NCI-H526 (cell line): ENCODE results near the gene ST3GAL6.

Source experiments
- DNase-seq, 2 experiments: peaks; one replicate each; lab custom pipeline; 2025; lab: John Stamatoyannopoulos, UW

ST3GAL6 gene

DNA sequence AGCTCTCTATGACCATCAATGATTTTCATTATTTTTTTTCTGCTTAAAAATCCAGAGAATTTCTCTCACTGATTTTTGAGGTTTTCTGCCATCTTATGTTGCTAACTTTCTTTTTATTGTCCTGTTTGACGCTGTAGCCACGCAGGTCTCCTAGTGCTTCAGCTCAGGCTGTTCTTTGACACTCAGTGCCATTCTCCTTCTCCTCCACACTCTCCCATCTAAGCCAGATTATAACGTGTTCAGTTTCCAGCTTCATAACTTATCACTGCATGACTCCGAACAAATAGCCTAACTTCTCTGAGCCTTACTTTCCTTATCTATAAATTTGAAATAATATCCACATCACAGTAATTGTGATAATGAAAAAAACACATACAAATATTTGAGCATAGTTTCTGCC lies 22.8 kb upstream of the ST3GAL6 start:
- DNase-seq, result no peak

DNA sequence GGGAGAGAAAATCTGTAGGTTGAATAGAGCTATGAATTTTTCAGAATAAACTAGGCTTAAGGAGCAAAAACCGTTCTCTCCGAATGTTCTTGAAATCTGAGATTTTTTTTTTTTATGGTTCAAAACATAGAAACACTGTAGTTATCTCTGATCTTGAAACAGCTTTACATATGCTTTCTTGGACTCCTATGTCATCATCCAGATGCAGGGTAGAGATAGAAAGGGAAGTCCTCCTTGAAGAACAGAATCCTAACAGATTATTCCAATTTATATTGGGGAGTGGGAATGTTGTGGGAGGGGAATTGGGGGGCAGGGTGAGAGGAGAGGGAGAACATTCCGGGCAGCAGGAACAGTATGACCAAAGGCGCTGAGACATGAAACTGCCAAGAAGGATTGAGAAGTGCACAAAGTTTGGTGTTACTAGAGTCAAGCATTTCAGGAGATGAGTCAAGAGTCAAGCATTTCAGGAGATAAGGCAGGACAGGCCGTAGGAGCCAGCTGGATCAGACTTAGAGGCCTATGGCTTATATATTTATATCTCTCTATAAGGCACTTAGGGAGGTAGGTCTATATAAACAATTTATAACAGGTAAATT lies 21.9 kb upstream of the ST3GAL6 start:
- no peak for DNase-seq

DNA sequence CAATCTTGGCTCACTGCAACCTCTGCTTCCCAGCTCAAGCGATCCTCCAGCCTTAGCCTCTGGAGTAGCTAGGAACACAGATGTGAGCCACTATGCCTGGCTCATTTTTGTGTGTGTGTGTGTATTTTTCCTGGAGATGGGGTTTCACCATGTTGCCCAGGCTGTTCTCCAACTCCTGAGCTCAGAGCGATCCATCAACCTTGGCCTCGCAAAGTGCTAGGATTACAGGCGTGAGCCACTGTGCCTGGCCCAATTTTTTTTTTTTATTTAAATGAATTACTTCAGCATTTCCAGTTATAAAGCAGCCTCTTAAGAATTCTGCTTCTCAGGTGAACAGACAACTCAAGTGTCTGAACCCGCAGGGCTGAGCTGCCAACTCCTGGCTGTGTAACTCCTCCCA lies 20.1 kb upstream of the ST3GAL6 start:
- DNase-seq, result no peak

DNA sequence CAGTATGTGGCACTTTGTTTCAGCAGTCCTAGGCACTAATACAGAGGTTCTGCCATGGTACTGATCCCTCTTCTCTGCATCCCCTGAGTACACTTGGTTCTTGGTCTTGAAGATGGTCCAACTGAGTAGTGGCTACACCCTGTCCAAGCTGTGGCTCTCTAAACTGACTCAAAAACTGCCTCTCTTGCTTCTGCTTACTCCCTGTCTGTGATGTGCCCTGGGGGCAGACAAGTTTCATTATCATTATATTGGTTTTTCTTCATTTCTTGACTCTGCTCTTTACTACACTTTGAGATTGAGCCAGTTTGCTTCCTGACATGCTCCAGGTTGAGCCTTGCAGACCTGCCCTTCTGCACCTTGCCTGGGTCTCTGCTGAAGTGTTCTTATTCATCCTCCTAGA lies 18.9 kb upstream of the ST3GAL6 start:
- no peak for DNase-seq

DNA sequence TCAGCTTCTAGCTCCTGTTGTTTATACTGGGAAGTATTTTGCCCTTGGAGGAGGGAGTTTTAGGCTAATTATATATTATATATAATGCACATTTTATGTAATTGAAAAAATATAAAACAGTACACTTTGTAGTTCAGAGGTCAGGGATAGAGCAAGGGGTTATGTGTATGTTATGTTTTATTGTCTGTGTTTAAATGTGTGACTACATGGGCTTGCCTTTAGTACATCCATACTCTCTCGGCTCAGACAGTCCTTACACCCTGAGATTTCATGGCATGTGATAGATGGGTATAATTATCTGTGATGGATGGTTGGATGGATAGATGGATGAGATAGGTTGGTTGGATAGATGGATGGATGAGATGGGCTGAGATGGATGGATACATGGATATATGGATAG lies 17.4 kb upstream of the ST3GAL6 start:
- DNase-seq, result no peak

DNA sequence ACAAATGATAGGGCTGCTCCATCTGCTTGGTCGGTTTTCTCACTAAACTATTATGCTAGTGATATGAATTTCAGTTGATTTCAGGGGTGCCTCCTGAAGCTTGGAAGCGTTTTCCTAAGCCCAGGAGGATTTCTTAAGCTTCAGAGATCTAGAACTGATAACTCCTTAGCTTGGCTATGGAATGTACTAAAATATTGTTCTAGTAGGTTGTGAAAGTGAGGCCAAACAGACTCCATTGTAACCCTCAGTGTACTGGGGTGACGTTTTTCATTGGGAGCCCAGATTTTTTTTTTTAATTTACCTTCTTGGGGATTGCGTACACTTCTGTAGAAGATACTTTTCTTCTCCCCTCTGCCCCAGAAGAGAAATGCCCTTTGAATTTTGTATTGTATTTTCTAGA lies 17.0 kb upstream of the ST3GAL6 start:
- no peak for DNase-seq

DNA sequence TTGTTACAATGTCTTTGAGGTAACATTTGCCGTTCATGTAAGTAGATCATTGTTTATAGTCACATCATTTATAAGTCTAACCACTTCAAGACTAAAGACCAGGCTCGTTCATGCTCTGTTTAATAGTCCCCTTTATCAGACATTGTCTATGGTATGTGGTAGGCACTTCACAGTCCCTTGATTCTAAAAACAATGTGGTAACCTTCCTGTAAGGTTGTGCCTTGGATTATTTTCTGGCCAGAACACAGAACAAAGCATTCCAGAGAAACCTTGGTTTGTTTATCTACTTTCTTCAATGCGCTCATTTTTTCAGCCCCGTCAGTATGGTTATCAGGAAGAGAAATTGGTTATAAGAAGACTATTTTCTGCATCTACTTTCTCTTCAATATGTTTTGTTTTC lies 16.3 kb upstream of the ST3GAL6 start:
- DNase-seq, result no peak

DNA sequence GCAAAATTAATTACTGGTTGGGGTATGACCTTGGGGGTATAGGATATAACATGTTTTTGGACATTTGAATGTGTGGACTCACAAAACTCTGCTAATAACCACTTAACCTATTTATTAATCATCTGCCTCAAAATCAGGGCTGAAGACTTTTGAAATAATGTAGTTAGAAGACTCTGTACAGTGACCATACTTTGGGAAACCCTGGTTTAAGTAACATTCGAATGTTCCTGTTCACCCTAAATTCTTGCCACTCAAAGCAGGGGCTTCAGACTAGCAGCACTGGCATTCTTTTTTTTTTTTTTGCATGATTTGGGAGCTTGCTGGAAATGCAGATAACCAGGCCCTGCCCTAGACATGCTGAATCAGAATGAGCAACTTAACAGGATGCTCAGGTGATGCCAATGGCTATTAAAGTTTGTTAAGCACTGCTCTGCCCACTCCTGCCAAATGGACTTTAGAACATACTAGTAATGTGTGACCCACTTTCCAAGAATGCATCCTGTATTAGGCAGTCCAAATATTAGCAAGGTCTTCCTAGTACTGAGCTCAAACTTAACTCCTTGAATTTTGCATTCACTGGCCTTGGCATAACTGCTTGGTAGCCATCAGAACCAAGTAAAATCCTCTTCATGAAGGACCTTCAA lies 12.7 kb upstream of the ST3GAL6 start:
- no peak for DNase-seq

DNA sequence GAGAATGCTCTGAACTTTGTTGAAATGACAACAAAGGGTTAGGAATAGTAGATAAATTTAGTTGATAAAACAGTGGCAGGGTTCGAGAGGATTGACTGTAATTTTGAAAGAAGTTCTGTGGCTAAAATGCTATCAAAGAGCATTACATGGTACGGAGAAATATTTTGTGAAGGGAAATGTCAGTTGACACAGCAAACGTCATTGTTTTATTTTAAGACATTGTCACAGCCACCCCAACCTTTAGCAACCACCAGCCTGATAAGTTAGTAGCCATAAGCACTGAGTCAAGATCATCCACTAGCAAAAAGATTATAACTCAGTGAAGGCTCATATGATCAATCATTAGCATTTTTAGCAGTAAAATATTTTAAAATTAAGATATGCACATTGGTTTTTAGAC lies 8.7 kb upstream of the ST3GAL6 start:
- DNase-seq, result no peak

DNA sequence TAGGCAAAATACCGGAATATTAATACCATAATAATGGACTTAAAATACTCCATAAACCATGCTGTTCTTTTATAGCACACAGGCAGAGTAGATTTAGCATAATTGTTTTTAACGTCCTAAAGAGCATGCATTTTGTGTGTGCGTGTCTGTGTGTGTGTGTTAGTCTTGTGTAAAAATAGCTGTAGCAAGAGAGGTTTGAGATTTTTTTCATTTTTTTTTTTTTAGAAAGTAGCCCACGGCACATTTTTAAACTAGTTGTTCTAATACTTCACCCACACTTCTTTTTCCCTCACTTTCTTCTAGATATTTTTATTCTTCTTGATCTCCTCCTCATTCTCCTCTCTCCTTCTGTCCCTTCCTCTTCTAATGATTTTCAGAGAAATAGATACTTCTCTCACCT lies 7.5 kb upstream of the ST3GAL6 start:
- no peak for DNase-seq

DNA sequence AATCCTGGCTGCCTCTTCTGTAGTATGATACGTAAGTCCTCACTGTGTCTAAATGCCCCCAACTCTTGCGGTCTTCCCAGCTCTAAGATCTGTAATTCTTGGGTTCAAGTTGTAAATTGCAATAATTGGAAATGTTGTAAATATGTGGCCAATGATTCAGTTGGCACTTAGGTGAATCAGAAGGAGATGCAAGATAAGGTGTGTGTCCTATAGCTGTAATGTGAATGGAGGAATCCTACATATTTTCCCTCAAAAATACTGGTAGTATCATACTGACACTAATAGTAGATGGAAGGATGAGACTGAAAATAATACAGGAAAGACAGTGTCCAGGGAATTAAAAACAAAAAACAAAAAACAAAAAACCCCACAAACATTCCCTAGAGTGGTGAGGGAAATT lies 3.5 kb upstream of the ST3GAL6 start:
- no peak for DNase-seq

DNA sequence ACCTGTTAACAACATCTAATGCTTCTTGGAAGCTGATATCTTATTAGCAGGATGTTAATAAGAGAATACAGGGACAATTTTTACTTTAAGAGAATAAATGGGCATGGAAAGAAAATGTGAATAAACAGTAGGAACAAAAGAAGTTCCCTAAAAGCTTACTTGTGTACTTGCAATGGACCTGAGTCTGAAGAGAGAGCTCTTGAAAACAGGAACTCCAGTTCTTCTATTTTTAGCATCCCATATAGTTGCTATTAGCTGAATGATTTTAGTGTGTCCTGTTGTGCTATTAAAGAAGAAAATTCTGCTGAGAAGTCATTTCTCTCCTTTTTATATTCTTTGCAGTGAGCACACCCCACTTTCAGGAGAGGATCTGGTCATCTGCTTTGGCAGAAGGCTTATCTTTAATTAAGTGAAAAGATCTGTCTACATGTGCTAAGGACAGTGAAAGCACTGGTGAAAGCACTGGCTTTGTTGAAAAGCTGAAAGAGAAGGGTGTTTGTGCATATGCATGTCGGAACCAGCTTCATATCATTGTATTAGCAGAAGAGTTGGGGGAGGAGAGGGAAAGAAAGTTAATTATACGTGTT lies 1.4 kb upstream of the ST3GAL6 start:
- DNase-seq, result no peak

DNA sequence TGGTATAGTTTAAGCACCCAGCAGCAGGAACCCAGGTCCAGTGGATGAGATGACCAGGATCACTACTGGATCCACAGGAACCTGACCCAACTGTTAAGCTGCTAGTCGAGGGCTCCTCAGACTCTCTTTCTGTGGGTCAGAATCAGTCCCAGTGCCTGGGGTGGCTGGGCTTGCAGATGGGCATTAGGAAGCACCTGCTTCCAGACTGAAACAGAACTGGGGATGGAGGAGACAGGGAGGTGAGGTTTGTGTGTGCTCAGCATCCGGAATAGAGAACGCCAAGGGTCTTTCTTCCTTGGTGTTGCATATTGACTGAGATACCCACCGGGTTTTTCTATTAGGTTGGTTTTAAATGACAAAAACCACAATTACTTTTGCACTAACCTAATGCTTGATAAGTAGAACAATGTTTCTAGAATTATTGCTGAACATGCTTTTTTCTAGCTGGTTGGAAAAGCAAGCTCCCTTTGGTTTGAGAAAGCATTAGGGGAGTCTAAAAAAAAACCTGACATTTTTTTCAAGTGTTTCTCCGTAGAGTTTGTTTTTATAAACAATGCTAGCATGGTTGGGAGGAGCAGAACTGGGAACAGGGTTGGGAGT lies 779 bp downstream of the ST3GAL6 start:
- no peak for DNase-seq

DNA sequence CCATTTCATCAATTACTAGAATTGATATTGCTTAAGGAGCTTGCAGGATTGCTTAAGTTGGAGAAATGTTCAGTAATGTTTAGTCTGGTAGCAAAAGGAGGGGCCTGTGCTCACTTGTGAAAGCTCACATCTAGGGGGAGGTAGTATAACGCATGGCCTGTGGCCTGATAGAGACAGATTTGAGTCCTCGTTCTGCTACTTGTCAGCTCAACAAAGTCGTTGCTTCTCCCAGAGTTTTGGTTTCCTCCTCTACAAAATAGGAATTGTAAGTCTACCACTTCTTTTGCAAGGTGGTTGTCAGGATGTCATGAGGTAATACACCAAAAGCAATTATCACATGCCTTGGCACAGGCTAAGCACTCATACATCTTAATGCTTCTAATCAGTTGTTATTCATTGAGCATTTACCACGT lies 1.3 kb downstream of the ST3GAL6 start:
- DNase-seq, result no peak

DNA sequence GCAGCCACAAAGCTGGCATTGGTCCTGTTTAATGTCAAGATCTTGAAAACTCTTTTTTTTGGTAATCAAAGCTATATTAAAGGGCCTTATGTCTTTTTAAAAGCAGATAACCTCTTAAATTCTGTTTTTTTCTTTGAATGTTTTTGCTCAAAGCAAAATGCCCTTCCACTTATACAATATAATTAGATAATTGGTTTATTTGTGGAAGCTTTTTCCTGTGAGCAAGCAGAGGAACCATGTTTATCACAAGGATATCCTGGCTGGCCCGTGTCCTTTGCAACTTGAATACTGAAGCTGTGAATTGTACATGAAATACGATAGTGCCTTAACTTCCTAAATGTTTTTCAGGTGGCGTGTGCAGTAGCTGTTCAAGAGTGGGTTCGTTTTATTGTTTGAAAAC lies 2.6 kb downstream of the ST3GAL6 start:
- no peak for DNase-seq

DNA sequence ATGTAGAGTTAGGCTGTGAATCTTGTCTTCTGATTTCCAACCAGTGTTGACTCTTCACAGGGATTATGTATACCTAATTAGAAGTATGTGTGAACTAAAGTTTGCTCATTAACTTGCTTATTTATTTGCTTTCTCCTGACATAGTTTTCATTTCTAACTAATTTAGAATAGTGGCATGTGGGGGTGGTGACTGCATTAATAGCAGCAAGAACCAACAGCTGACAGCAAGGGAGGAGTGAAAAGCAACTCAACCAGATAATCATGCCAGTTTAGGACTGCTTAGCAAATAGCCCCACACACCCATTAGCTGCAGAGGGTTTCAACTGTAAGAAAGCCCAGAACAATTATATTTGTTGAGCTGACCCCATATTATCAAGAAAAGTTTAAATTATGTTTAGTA lies 3.8 kb downstream of the ST3GAL6 start:
- no peak for DNase-seq

DNA sequence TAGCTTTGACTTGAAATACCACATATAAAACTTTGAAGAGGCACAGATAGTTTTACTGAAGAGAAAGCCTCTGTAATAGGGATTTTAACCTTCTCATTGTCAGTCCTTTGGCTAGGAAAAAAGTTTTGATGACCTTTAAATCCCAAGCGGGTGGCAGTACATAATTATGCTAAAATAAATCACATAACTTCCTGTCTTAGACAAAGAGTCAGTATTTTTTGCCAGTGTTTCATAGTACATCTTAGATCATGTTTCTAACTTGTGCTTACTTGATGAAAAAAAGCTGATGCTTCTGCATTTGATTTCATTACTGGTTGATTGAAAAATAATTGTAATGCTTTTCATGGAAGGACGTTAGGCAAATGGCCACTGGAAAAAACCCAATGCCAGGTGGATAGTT lies 5.8 kb downstream of the ST3GAL6 start:
- no peak for DNase-seq

DNA sequence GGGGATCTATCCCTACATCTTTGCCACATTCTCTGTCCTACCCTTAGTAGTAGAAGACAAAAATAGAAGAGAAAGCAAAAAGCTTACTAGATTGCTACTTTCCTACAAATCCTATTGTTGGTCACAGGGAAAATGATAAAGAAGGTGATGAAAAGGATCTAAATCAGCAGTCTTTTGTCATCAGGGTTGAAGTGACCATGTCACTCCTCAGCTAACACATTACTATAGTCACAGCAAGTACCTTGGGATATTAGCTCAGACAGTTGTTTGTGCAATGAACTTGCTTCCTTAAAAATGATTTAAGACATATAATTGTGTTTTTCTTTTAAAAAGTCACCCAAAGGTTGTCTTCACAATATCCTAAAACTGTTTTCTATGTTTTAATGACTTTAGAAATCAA lies 6.3 kb downstream of the ST3GAL6 start:
- no peak for DNase-seq

DNA sequence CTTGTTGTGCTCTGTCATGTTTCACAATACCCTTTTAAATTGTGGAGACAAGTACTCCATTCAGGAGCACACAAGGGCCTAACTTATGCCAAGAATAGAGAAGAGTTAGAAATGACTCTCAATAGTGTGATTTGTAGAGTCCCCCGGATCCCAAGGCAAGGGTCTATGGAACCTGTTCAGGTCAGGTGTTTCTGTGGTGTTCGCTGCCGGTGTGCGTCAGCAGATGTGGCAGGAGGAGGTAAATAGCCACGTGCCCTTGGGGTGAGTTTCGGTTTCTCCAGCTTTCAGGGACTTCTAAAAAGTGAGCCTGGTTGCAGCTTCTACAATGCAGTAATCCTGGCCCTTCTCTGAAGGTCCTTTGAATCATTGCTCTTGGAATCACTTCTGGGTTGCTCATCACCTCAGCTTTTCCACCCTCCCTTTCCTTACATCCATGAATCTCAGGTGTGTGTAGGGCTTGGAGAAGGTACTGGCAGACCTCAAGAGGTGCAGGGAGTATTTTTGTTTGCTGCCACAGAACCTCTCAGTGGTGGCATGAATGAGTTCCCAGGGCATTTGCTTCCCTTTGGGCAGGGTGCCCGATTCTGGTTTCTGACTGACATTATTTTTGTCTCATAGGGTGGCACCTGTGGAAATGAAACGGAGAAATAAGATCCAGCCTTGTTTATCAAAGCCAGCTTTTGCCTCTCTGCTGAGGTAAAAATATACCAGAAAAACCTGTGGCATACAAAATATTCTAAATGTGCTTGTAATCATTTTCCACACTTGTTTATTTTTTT lies 7.3 kb downstream of the ST3GAL6 start:
- no peak for DNase-seq

DNA sequence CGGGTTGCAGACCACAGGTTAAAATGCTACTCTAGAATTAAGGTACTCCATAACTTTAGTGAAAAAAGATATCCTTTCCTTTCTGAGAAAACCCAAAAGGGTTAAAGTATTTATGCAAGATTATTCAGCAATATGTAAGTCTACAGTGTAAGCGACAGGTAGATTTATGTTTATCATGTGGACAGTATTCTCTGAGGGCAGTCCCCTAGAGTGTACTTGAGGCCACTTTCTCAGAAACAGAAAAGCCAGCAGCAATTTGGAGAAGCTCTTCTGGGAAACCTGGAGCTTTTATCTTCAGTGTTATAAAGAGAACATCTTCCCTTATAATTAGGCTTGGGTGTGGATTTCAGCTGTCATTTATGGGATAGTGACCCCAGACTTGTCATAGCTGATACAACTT lies 8.9 kb downstream of the ST3GAL6 start:
- DNase-seq, result no peak

DNA sequence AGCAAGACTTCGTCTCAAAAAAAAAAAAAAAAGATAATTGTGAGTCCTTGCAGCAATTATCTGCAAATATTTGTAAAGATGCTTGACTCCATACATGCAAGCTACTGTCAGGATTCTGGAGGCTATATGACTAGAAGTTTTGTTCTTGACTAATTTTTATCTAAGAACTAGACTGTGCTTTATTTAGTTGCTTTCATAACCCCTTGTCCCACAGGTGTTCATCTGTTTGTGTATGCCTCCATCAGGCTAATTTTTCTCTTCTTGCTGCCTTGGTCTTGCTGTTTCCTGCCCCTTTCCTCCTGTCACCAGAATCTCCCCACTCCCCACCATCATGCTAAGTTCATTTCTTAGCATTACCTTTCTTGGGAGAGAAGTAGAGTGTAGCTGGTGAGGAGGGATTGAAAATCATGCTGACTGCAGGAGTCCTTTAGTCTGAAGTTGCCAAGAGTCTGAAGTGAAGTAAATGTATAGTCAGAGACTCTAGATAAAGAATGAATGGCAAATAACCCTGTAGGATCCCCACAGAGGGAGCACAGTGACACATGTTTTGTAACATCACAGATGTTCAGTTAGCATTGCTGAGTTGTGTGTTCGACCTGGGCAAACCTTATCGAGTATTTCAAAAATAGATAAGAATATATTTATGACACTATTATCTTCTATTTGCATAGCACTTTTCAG lies 12.5 kb downstream of the ST3GAL6 start:
- DNase-seq, result no peak

DNA sequence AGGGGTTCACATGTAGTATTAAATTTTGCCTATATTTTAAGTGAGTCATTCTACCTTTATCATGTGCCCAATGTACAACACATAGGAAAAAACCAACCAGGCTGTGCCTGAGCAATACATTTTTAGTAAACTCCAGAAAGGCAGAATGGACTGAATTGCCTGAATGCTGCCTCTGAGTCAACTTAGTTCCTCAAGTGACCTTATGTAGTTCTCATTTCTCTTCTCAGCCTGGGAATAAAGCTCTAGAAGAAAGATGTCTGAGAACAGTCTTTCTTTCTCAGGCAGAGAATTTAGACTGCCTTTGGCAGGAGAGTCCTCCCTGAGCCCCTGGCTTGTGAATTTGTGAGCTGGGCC lies 13.0 kb downstream of the ST3GAL6 start:
- no peak for DNase-seq
